ENCODE results near the gene REV1. TPM values are rescaled to one million over a fixed set of nuclear protein-coding genes. Genes with fewer than 3 reads are reported as not detected.

REV1 gene
- total and polyA plus RNA-seq, 2 donors (not counting 3 experiments of a cell fraction or from before 2014, with no cell fraction given) = 16.6 to 50.3 TPM

GRCh38 chr2:99520813-99521212 is 31.0 kb upstream of the REV1 start:
- H2AFZ ChIP-seq (ENCODE audit: low read depth, low read length) = no peak overlapping the region
- FAIRE-seq (no peak), DNase-seq (ENCODE audit: low read depth, low spot score) (no peak)
- H3K4me2 ChIP-seq (ENCODE audit: insufficient read depth, low read length) = no peak overlapping the region
- dilution Hi-C loops (cut with MboI; ENCODE audit: extremely low pct_ligation_motif_present, low sequenced_read_pairs) = no loop called here
- ChIA-PET CTCF (no interaction called here), POLR2A (no interaction called here)
- peaks cover 0 to 5% of the 10 kb centered on the region in 2 experiments for H3K27me3 ChIP-seq (ENCODE audit: control insufficient read depth in 2 of 2, insufficient read depth in 2 of 2, low read length in 2 of 2)
- no peaks in the 10 kb centered on the region for H3K36me3 ChIP-seq (ENCODE audit: control insufficient read depth in 2 of 2, extremely low read depth in 1 of 2, insufficient read depth in 2 of 2, low read length in 2 of 2)
- H3K79me2 ChIP-seq (ENCODE audit: control insufficient read depth, insufficient read depth, low read length) = no peaks in the 10 kb centered on the region
- H3K27ac ChIP-seq (ENCODE audit: insufficient read depth, low read depth, low read length) = no peak overlapping the region
- no peaks in the 10 kb centered on the region for H4K20me1 ChIP-seq (replicated peaks; ENCODE audit: control insufficient read depth, extremely low read depth, insufficient read depth, low read length)
- TF ChIP-seq POLR2A (IDR thresholded peaks at IDR 0.05; ENCODE audit: low read depth, low read length) = no peak
- no peak for TF ChIP-seq MYC (IDR thresholded peaks at IDR 0.05; ENCODE audit: low read depth, low read length)
- no peak for TF ChIP-seq CTCF (IDR thresholded peaks at IDR 0.05; ENCODE audit: extremely low read depth in 1 of 2, insufficient read depth in 1 of 2, low read depth in 1 of 2, low read length in 2 of 2)
- no peak for TF ChIP-seq JUN (IDR thresholded peaks at IDR 0.05; ENCODE audit: borderline replicate concordance, insufficient read depth, insufficient read length, low read depth)
- TF ChIP-seq POLR2AphosphoS5 (IDR thresholded peaks at IDR 0.05; ENCODE audit: insufficient read depth, low read depth, low read length) = no peak
- TF ChIP-seq MAX (IDR thresholded peaks at IDR 0.05; ENCODE audit: insufficient read depth, insufficient read length) = no peak
- TF ChIP-seq EZH2 (IDR thresholded peaks at IDR 0.05; ENCODE audit: borderline replicate concordance, low read depth, low read length, severe bottlenecking) = no peak
- no peak for TF ChIP-seq FOS (IDR thresholded peaks at IDR 0.05; ENCODE audit: borderline replicate concordance, insufficient read depth, low read length)
- TF ChIP-seq GATA2 (IDR thresholded peaks at IDR 0.05; ENCODE audit: insufficient read depth, insufficient read length, low read depth, low read length) = no peak
- H3K9me3 ChIP-seq (replicated peaks; ENCODE audit: control insufficient read depth, insufficient read depth, low read length) = no peaks in the 10 kb centered on the region
- H3K9ac ChIP-seq (replicated peaks; ENCODE audit: extremely low read depth, insufficient read depth, low read length) = no peak overlapping the region
- H3K9me1 ChIP-seq (replicated peaks; ENCODE audit: control insufficient read depth, extremely low read depth, insufficient read depth, low read length) = no peaks in the 10 kb centered on the region
- no peaks in the 10 kb centered on the region for H3K4me1 ChIP-seq (ENCODE audit: control insufficient read depth, extremely low read depth, insufficient read depth, low read length)
- intact Hi-C loops (cut with micrococcal nuclease) = no loop called here
- BruUV-seq (replicated peaks) = no TSS peak
- H3K4me3 ChIP-seq (replicated peaks in 1 of 3; ENCODE audit: insufficient read depth in 1 of 3, low read depth in 1 of 3, low read length in 3 of 3) = no peak overlapping the region
